Measurements from ENCODE around the gene MEAK7. TPM values are rescaled to one million over a fixed set of nuclear protein-coding genes. Genes with fewer than 3 reads are reported as not detected.
A peak's percentile ranks its signal among the peaks of the same experiment; 100 is the strongest.

The MEAK7 gene
- total and polyA plus RNA-seq, 2 of the 8 experiments (the other 6 are each of a cell fraction or from before 2014, with no cell fraction given) = 9.6 to 19.6 TPM

DNA sequence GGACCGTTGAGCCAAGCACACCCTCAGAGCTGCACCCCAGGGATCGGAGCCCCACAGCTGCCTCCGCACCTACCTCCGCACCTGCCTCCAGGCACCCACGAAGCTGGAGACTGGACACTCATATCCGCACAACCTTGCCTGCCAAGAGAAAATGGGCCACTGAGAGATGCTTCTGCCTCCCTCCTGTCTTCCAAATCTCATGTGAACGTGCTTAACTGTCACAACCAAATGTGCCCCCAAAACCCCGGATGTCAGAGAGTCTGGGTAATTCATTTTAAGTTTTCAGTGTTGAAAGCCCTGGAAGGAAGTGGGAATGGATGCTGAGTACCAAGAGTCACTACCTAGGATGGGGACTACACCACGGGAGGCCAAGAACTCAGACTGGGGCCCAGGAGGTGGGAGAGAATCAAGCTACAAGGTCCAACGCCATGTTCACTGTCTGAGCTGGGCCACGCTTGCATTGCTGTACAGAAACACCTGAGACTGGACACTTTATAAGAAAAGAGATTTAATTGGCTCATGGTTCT is 49.5 kb upstream of the MEAK7 start:
- H3K27me3 ChIP-seq (replicated peaks in 1 of 4; ENCODE audit: control insufficient read depth in 3 of 4, extremely low read depth in 1 of 4, insufficient read depth in 3 of 4, low read length in 3 of 4) = peaks cover 0 to 3% (median 0%) of the 10 kb centered on the region in 4 experiments; a peak in 1 of 7 replicates
- no peak overlapping the region for H4K91ac ChIP-seq (replicated peaks; ENCODE audit: insufficient read length, low read length)
- H4K5ac ChIP-seq (ENCODE audit: insufficient read length, low read depth, low read length) = no peak overlapping the region
- no peaks in the 10 kb centered on the region for H3K79me2 ChIP-seq (ENCODE audit: control insufficient read depth in 1 of 2, insufficient read depth in 2 of 2, low read length in 2 of 2)
- no peak overlapping the region for H3K18ac ChIP-seq (ENCODE audit: extremely low read depth, low read length)
- FAIRE-seq (no peak), DNase-seq (ENCODE audit: low read depth in 1 of 2, low spot score in 2 of 2) (no peak)
- no peaks in the 10 kb centered on the region for H3K9me3 ChIP-seq (ENCODE audit: insufficient read depth in 2 of 2, low read depth in 1 of 2, low read length in 1 of 2)
- H3K27ac ChIP-seq (ENCODE audit: low read depth, low read length) = no peak overlapping the region
- H3K79me1 ChIP-seq (ENCODE audit: low read depth, low read length) = no peaks in the 10 kb centered on the region; the same call in 1 of the 2 replicates
- 92% methylated on average over 11 of the region's 11 CpGs; no CpG with 5 or more reads in 1 of the 2 experiments for WGBS, 2 experiments (ENCODE audit: extremely low coverage in 1 of 2, insufficient coverage in 1 of 2, insufficient read length in 1 of 2, insufficient replicate concordance in 2 of 2, low coverage in 1 of 2, low lambda C conversion rate in 2 of 2, missing lambda C conversion rate in 1 of 2)
- no peak overlapping the region for H3K14ac ChIP-seq (ENCODE audit: insufficient read length)
- H3K23ac ChIP-seq (ENCODE audit: insufficient read length) = no peak overlapping the region
- no peak overlapping the region for H3K4me3 ChIP-seq (ENCODE audit: extremely low read depth in 1 of 4, insufficient read depth in 2 of 4, low read depth in 3 of 4, low read length in 4 of 4)
- no peak overlapping the region for H2BK120ac ChIP-seq (replicated peaks; ENCODE audit: low read depth, low read length)
- H2BK15ac ChIP-seq (ENCODE audit: low read length) = no peak overlapping the region
- H4K20me1 ChIP-seq (replicated peaks in 1 of 2; ENCODE audit: control insufficient read depth in 1 of 2, insufficient read depth in 2 of 2, low read length in 2 of 2) = no peaks in the 10 kb centered on the region
- no peak overlapping the region for H4K8ac ChIP-seq (ENCODE audit: extremely low read depth, insufficient read depth, low read length)
- no peak overlapping the region for H2BK20ac ChIP-seq (ENCODE audit: low read length)
- 0 out of 2 replicates have a peak overlapping the region, but pooled peaks have one; percentile 24 for H2AK5ac ChIP-seq (ENCODE audit: low read depth, low read length)
- no peak overlapping the region for H2BK12ac ChIP-seq (ENCODE audit: low read depth, low read length)
- POLR2A ChIA-PET (ENCODE audit: partially characterized antibody) = interaction anchor here (1.1 kb wide), 1 partner anchor 18 kb away, joined by 4 read pairs; no protein-coding TSS in a partner anchor
- no peak overlapping the region for H3K9ac ChIP-seq (replicated peaks in 1 of 4; ENCODE audit: extremely low read depth in 1 of 4, low read depth in 3 of 4, low read length in 3 of 4)
- H3K4ac ChIP-seq (replicated peaks; ENCODE audit: insufficient read length, low read depth, low read length) = no peak overlapping the region
- H2BK5ac ChIP-seq (ENCODE audit: low read depth, low read length) = 0 out of 2 replicates have a peak overlapping the region, but pooled peaks have one; percentile 24
- H3K4me2 ChIP-seq (ENCODE audit: insufficient read depth in 1 of 2, low read depth in 2 of 2, low read length in 2 of 2) = no peak overlapping the region
- H3K23me2 ChIP-seq (ENCODE audit: low read depth, low read length) = no peaks in the 10 kb centered on the region
- H3K36me3 ChIP-seq (ENCODE audit: control insufficient read depth in 2 of 4, insufficient read depth in 4 of 4, low read length in 3 of 4) = no peaks in the 10 kb centered on the region
- CTCF ChIA-PET (ENCODE audit: partially characterized antibody) = interaction anchor here (0.6 to 1.9 kb wide), 4 partner anchors 9 to 83 kb away, joined by 3 to 6 read pairs (median 3); no protein-coding TSS in a partner anchor
- no peak overlapping the region for H3K56ac ChIP-seq (replicated peaks; ENCODE audit: insufficient read length, low read depth, low read length)
- H2AFZ ChIP-seq (ENCODE audit: low read length) = no peak overlapping the region
- H3K4me1 ChIP-seq (replicated peaks in 1 of 4; ENCODE audit: control insufficient read depth in 3 of 4, insufficient read depth in 4 of 4, low read length in 3 of 4) = peaks cover 4 to 19% (median 10%) of the 10 kb centered on the region in 4 experiments
- TF ChIP-seq RAD21 (IDR thresholded peaks at IDR 0.05 in 1 of 2, conservative IDR thresholded peaks at IDR 0.05 in 1 of 2; ENCODE audit: low read depth in 2 of 2, low read length in 2 of 2) = no peak
- no peak for TF ChIP-seq POU5F1 (IDR thresholded peaks at IDR 0.05; ENCODE audit: low read depth, low read length)
- TF ChIP-seq SIRT6 (IDR thresholded peaks at IDR 0.05; ENCODE audit: low read length) = no peak
- TF ChIP-seq CEBPB (IDR thresholded peaks at IDR 0.05; ENCODE audit: low read depth, low read length) = no peak
- TF ChIP-seq SP1 (IDR thresholded peaks at IDR 0.05; ENCODE audit: low read depth, low read length) = no peak
- no peak for TF ChIP-seq SP2 (IDR thresholded peaks at IDR 0.05; ENCODE audit: low read length)
- TF ChIP-seq SP4 (IDR thresholded peaks at IDR 0.05; ENCODE audit: low read length) = no peak
- TF ChIP-seq ASH2L (IDR thresholded peaks at IDR 0.05; ENCODE audit: low read length) = no peak
- TF ChIP-seq RFX5 (IDR thresholded peaks at IDR 0.05; ENCODE audit: borderline replicate concordance, low read depth, low read length) = no peak
- no peak for TF ChIP-seq CTCF (IDR thresholded peaks at IDR 0.05; ENCODE audit: control extremely low read depth in 1 of 3, insufficient read depth in 1 of 3, low read depth in 1 of 3, low read length in 3 of 3)
- TF ChIP-seq SIN3A (conservative IDR thresholded peaks at IDR 0.05 in 1 of 2, IDR thresholded peaks at IDR 0.05 in 1 of 2; ENCODE audit: low read depth in 1 of 2, low read length in 2 of 2) = no peak
